ENCODE results near the gene GRIP1.
"Not testable (repeated sequence)": the region's sequence is repeated elsewhere in the genome, so short reads cannot be mapped to it uniquely, and the experiment has no call there.

GRIP1 gene

GRCh38 chr12:66533767-66534166 lies 145.1 kb downstream of the GRIP1 start:
- DNase-seq (ENCODE audit: low read depth in 2 of 2), result no peak

- no peak for DNase-seq (ENCODE audit: low read depth in 2 of 2)
Measured at GRCh38 chr12:66531766-66532165, 147.1 kb downstream of the GRIP1 start.

GRCh38 chr12:66529934-66530333 lies 148.9 kb downstream of the GRIP1 start:
- no peak for DNase-seq (ENCODE audit: low read depth in 2 of 2)

- DNase-seq (ENCODE audit: low read depth in 2 of 2), result no peak
Measured at GRCh38 chr12:66516561-66516960, 162.3 kb downstream of the GRIP1 start.

GRCh38 chr12:66516133-66516532 lies 162.7 kb downstream of the GRIP1 start:
- no peak for DNase-seq (ENCODE audit: low read depth in 2 of 2)

- DNase-seq (ENCODE audit: low read depth in 2 of 2), result no peak
Measured at GRCh38 chr12:66514581-66514980, 164.3 kb downstream of the GRIP1 start.

- no peak for DNase-seq (ENCODE audit: low read depth in 2 of 2)
Measured at GRCh38 chr12:66508025-66508424, 170.9 kb downstream of the GRIP1 start.

- no peak for DNase-seq (ENCODE audit: low read depth in 2 of 2)
Measured at GRCh38 chr12:66503746-66504145, 175.1 kb downstream of the GRIP1 start.

- no peak for DNase-seq (ENCODE audit: low read depth in 2 of 2)
Measured at GRCh38 chr12:66502911-66503310, 176.0 kb downstream of the GRIP1 start.

- DNase-seq (ENCODE audit: low read depth in 2 of 2), result no peak
Measured at GRCh38 chr12:66500841-66501240, 178.0 kb downstream of the GRIP1 start.

- DNase-seq (ENCODE audit: low read depth in 2 of 2), result no peak
Measured at GRCh38 chr12:66500091-66500490, 178.8 kb downstream of the GRIP1 start.

GRCh38 chr12:66499000-66499399 lies 179.9 kb downstream of the GRIP1 start:
- no peak for DNase-seq (ENCODE audit: low read depth in 2 of 2)

GRCh38 chr12:66498059-66498458 lies 180.8 kb downstream of the GRIP1 start:
- DNase-seq (ENCODE audit: low read depth in 2 of 2), result not testable (repeated sequence)

GRCh38 chr12:66497008-66497897 lies 181.6 kb downstream of the GRIP1 start:
- no peak for DNase-seq (ENCODE audit: low read depth in 2 of 2)

GRCh38 chr12:66496595-66496994 lies 182.3 kb downstream of the GRIP1 start:
- DNase-seq (ENCODE audit: low read depth in 2 of 2), result no peak

- DNase-seq (ENCODE audit: low read depth in 2 of 2), result no peak
Measured at GRCh38 chr12:66495709-66496108, 183.2 kb downstream of the GRIP1 start.

- DNase-seq (ENCODE audit: low read depth in 2 of 2), result no peak
Measured at GRCh38 chr12:66493819-66494218, 185.1 kb downstream of the GRIP1 start.

GRCh38 chr12:66491853-66492252 lies 187.0 kb downstream of the GRIP1 start:
- no peak for DNase-seq (ENCODE audit: low read depth in 2 of 2)

GRCh38 chr12:66482351-66483203 lies 196.3 kb downstream of the GRIP1 start:
- DNase-seq (ENCODE audit: low read depth in 2 of 2), result no peak

- no peak for DNase-seq (ENCODE audit: low read depth in 2 of 2)
Measured at GRCh38 chr12:66467932-66468331, 210.9 kb downstream of the GRIP1 start.

- no peak for DNase-seq (ENCODE audit: low read depth in 2 of 2)
Measured at GRCh38 chr12:66461331-66461730, 217.5 kb downstream of the GRIP1 start.

- DNase-seq (ENCODE audit: low read depth in 2 of 2), result no peak
Measured at GRCh38 chr12:66459944-66460482, 218.9 kb downstream of the GRIP1 start.

Measured in stimulated activated CD8-positive, alpha-beta memory T cell treated with anti-CD3 and anti-CD28 coated beads, Interleukin-2, amount 100 ng/mL, for 48 hours (primary cell).